Measurements from ENCODE around the gene PPIL1.

PPIL1 gene

GRCh38 chr6:36830577-36830976 lies 44.0 kb downstream of the PPIL1 start:
- Mint-ChIP-seq H3K4me3 (no peak overlapping the region), H3K9me3 (peaks cover 5% of the 10 kb centered on the region), H3K4me1 (peaks cover 8% of the 10 kb centered on the region), H3K36me3 (no peaks in the 10 kb centered on the region), H3K27me3 (peaks cover 51% of the 10 kb centered on the region), H3K27ac (no peak overlapping the region)
- DNase-seq, result no peak
- CTCF ChIA-PET, result interaction anchor here (1.2 to 1.8 kb wide), 3 partner anchors 17 to 48 kb away, joined by 3 to 7 read pairs (median 3); no protein-coding TSS in a partner anchor

- Mint-ChIP-seq H3K27ac (no peak overlapping the region), H3K9me3 (peaks cover 5% of the 10 kb centered on the region), H3K36me3 (no peaks in the 10 kb centered on the region), H3K27me3 (peaks cover 50% of the 10 kb centered on the region), H3K4me1 (peaks cover 8% of the 10 kb centered on the region), H3K4me3 (no peak overlapping the region)
- DNase-seq, result no peak
- CTCF ChIA-PET, result interaction anchor here (1.2 to 1.8 kb wide), 3 partner anchors 18 to 48 kb away, joined by 3 to 7 read pairs (median 3); no protein-coding TSS in a partner anchor
Measured at GRCh38 chr6:36829919-36830544, 44.6 kb downstream of the PPIL1 start.

GRCh38 chr6:36827261-36828079 lies 47.1 kb downstream of the PPIL1 start:
- Mint-ChIP-seq H3K36me3 (no peaks in the 10 kb centered on the region), H3K4me1 (peaks cover 8% of the 10 kb centered on the region), H3K9me3 (no peaks in the 10 kb centered on the region), H3K27ac (no peak overlapping the region), H3K4me3 (no peak overlapping the region), H3K27me3 (peaks cover 54% of the 10 kb centered on the region)
- CTCF ChIA-PET, result interaction anchor here (0.9 kb wide), 1 partner anchor 46 kb away, joined by 3 read pairs; no protein-coding TSS in a partner anchor
- DNase-seq, result peak; percentile 47

- Mint-ChIP-seq H3K36me3 (no peaks in the 10 kb centered on the region), H3K27ac (no peak overlapping the region), H3K4me3 (no peak overlapping the region), H3K4me1 (peaks cover 13% of the 10 kb centered on the region), H3K9me3 (no peaks in the 10 kb centered on the region), H3K27me3 (peaks cover 55% of the 10 kb centered on the region)
- DNase-seq, result no peak
- CTCF ChIA-PET, result interaction anchor here (1.2 kb wide), 1 partner anchor 13 kb away, joined by 3 read pairs; no protein-coding TSS in a partner anchor
Measured at GRCh38 chr6:36826520-36827227, 47.9 kb downstream of the PPIL1 start.

GRCh38 chr6:36825994-36826393 lies 48.6 kb downstream of the PPIL1 start:
- Mint-ChIP-seq H3K27me3 (peaks cover 57% of the 10 kb centered on the region), H3K4me1 (peaks cover 20% of the 10 kb centered on the region), H3K9me3 (no peaks in the 10 kb centered on the region), H3K36me3 (no peaks in the 10 kb centered on the region), H3K4me3 (no peak overlapping the region), H3K27ac (no peak overlapping the region)
- no peak for DNase-seq
- CTCF ChIA-PET, result interaction anchor here (0.6 to 1.2 kb wide), 4 partner anchors 13 to 57 kb away, joined by 3 to 4 read pairs (median 3); no protein-coding TSS in a partner anchor

- Mint-ChIP-seq H3K9me3 (no peaks in the 10 kb centered on the region), H3K27me3 (peaks cover 57% of the 10 kb centered on the region), H3K4me3 (no peak overlapping the region), H3K27ac (no peak overlapping the region), H3K36me3 (no peaks in the 10 kb centered on the region), H3K4me1 (peaks cover 23% of the 10 kb centered on the region)
- CTCF ChIA-PET, result interaction anchor here (0.6 to 1.2 kb wide), 3 partner anchors 22 to 56 kb away, joined by 3 to 4 read pairs (median 3); no protein-coding TSS in a partner anchor
- DNase-seq, result no peak
Measured at GRCh38 chr6:36825452-36825851, 49.2 kb downstream of the PPIL1 start.

- Mint-ChIP-seq H3K9me3 (no peaks in the 10 kb centered on the region), H3K27me3 (peaks cover 60% of the 10 kb centered on the region), H3K36me3 (no peaks in the 10 kb centered on the region), H3K4me3 (no peak overlapping the region), H3K4me1 (peaks cover 23% of the 10 kb centered on the region), H3K27ac (no peak overlapping the region)
- CTCF ChIA-PET, result no interaction called here
- no peak for DNase-seq
Measured at GRCh38 chr6:36824253-36824652, 50.4 kb downstream of the PPIL1 start.

- H3K27ac Mint-ChIP-seq, result no peak overlapping the region
- no peak overlapping the region for H3K4me3 Mint-ChIP-seq
- CTCF ChIA-PET, result no interaction called here
- no peaks in the 10 kb centered on the region for H3K9me3 Mint-ChIP-seq
- DNase-seq, result no peak
- H3K4me1 Mint-ChIP-seq, result peaks cover 23% of the 10 kb centered on the region
- H3K36me3 Mint-ChIP-seq, result no peaks in the 10 kb centered on the region
- H3K27me3 Mint-ChIP-seq, result peaks cover 58% of the 10 kb centered on the region
Measured at GRCh38 chr6:36823421-36824096, 51.0 kb downstream of the PPIL1 start.

- no peak for DNase-seq
- H3K4me1 Mint-ChIP-seq, result peaks cover 20% of the 10 kb centered on the region
- H3K9me3 Mint-ChIP-seq, result no peaks in the 10 kb centered on the region
- no peaks in the 10 kb centered on the region for H3K36me3 Mint-ChIP-seq
- peaks cover 55% of the 10 kb centered on the region for H3K27me3 Mint-ChIP-seq
- no peak overlapping the region for H3K4me3 Mint-ChIP-seq
- no peak overlapping the region for H3K27ac Mint-ChIP-seq
- CTCF ChIA-PET, result interaction anchor here (0.6 kb wide), 1 partner anchor 844 kb away, joined by 3 read pairs; no protein-coding TSS in a partner anchor
Measured at GRCh38 chr6:36822506-36823269, 51.9 kb downstream of the PPIL1 start.

- Mint-ChIP-seq H3K27me3 (peaks cover 54% of the 10 kb centered on the region), H3K9me3 (no peaks in the 10 kb centered on the region), H3K27ac (no peak overlapping the region), H3K36me3 (no peaks in the 10 kb centered on the region), H3K4me3 (no peak overlapping the region), H3K4me1 (peaks cover 15% of the 10 kb centered on the region)
- DNase-seq, result peak; percentile 43
- CTCF ChIA-PET, result interaction anchor here (0.6 kb wide), 1 partner anchor 843 kb away, joined by 3 read pairs; no protein-coding TSS in a partner anchor
Measured at GRCh38 chr6:36821581-36822335, 52.8 kb downstream of the PPIL1 start.

- H3K4me1 Mint-ChIP-seq, result peaks cover 15% of the 10 kb centered on the region
- H3K27me3 Mint-ChIP-seq, result peaks cover 55% of the 10 kb centered on the region
- no peaks in the 10 kb centered on the region for H3K9me3 Mint-ChIP-seq
- DNase-seq, result no peak
- CTCF ChIA-PET, result interaction anchor here (0.8 to 1.1 kb wide), 2 partner anchors 30 to 38 kb away, joined by 3 read pairs; no protein-coding TSS in a partner anchor
- no peak overlapping the region for H3K4me3 Mint-ChIP-seq
- no peak overlapping the region for H3K27ac Mint-ChIP-seq
- H3K36me3 Mint-ChIP-seq, result no peaks in the 10 kb centered on the region
Measured at GRCh38 chr6:36820700-36821580, 53.7 kb downstream of the PPIL1 start.

- H3K4me3 Mint-ChIP-seq, result no peak overlapping the region
- CTCF ChIA-PET, result no interaction called here
- DNase-seq, result no peak
- H3K9me3 Mint-ChIP-seq, result no peaks in the 10 kb centered on the region
- no peak overlapping the region for H3K27ac Mint-ChIP-seq
- H3K4me1 Mint-ChIP-seq, result peaks cover 15% of the 10 kb centered on the region
- peaks cover 52% of the 10 kb centered on the region for H3K27me3 Mint-ChIP-seq
- H3K36me3 Mint-ChIP-seq, result no peaks in the 10 kb centered on the region
Measured at GRCh38 chr6:36818756-36819155, 55.8 kb downstream of the PPIL1 start.
